GM10847 (cell line): ENCODE measurements around the gene MICAL3.

Experiments
- POLR2A ChIP-seq: IDR thresholded peaks from 2 replicates; pipeline ENCODE4 v1.6.1; 2011; ENCODE audit not compliant: insufficient read length; ENCODE audit errors: extremely low read depth

The MICAL3 gene

GRCh38 chr22:17954860-17955587 lies 69.3 kb downstream of the MICAL3 start:
- no peak for TF ChIP-seq POLR2A

GRCh38 chr22:17954200-17954859 lies 70.0 kb downstream of the MICAL3 start:
- no peak for TF ChIP-seq POLR2A

GRCh38 chr22:17953147-17953546 lies 71.2 kb downstream of the MICAL3 start:
- TF ChIP-seq POLR2A: no peak

- TF ChIP-seq POLR2A: no peak
Observed at GRCh38 chr22:17952273-17952801, 72.0 kb downstream of the MICAL3 start.

- no peak for TF ChIP-seq POLR2A
Observed at GRCh38 chr22:17951315-17951714, 73.0 kb downstream of the MICAL3 start.

- TF ChIP-seq POLR2A: no peak
Observed at GRCh38 chr22:17950651-17951214, 73.6 kb downstream of the MICAL3 start.

GRCh38 chr22:17949642-17950473 lies 74.5 kb downstream of the MICAL3 start:
- no peak for TF ChIP-seq POLR2A

- TF ChIP-seq POLR2A: no peak
Observed at GRCh38 chr22:17948101-17948500, 76.3 kb downstream of the MICAL3 start.

- no peak for TF ChIP-seq POLR2A
Observed at GRCh38 chr22:17946662-17947367, 77.5 kb downstream of the MICAL3 start.

- TF ChIP-seq POLR2A: no peak
Observed at GRCh38 chr22:17945888-17946648, 78.3 kb downstream of the MICAL3 start.

GRCh38 chr22:17945156-17945887 lies 79.0 kb downstream of the MICAL3 start:
- TF ChIP-seq POLR2A: no peak

GRCh38 chr22:17944256-17944655 lies 80.1 kb downstream of the MICAL3 start:
- TF ChIP-seq POLR2A: no peak

- TF ChIP-seq POLR2A: no peak
Observed at GRCh38 chr22:17943533-17944249, 80.7 kb downstream of the MICAL3 start.

- TF ChIP-seq POLR2A: no peak
Observed at GRCh38 chr22:17942721-17943120, 81.6 kb downstream of the MICAL3 start.
